GM12872 (cell line): ENCODE data around the gene SLC25A21.

ENCODE experiments used
- CTCF ChIP-seq: IDR thresholded peaks from 3 replicates; pipeline ENCODE4 v1.5.1; 2011; ENCODE audit warnings: low read depth, mild to moderate bottlenecking, low read length, moderate library complexity; ENCODE audit not compliant: insufficient read depth

Gene SLC25A21

GRCh38 chr14:37122919-37123639 is 49.3 kb downstream of the SLC25A21 start:
- no peak for TF ChIP-seq CTCF

- TF ChIP-seq CTCF = no peak
These were observed 50.1 kb downstream of the SLC25A21 start for GRCh38 chr14:37122288-37122687.

GRCh38 chr14:37118673-37119366 is 53.6 kb downstream of the SLC25A21 start:
- no peak for TF ChIP-seq CTCF

- no peak for TF ChIP-seq CTCF
These were observed 55.2 kb downstream of the SLC25A21 start for GRCh38 chr14:37116933-37117849.

- TF ChIP-seq CTCF = no peak
These were observed 57.0 kb downstream of the SLC25A21 start for GRCh38 chr14:37115406-37115805.

- TF ChIP-seq CTCF = no peak
These were observed 57.8 kb downstream of the SLC25A21 start for GRCh38 chr14:37114559-37114958.

- TF ChIP-seq CTCF = no peak
These were observed 58.4 kb downstream of the SLC25A21 start for GRCh38 chr14:37114002-37114401.
